Fibroblast of the aortic adventitia (primary cell): ENCODE data around the gene HGF. TPM values are rescaled to one million over a fixed set of nuclear protein-coding genes. Genes with fewer than 3 reads are reported as not detected.

ENCODE experiments used
- DNase-seq: peaks from one replicate; pipeline ENCODE4 v3.0.0-alpha.2; 2010; ENCODE audit warnings: low read depth
- H3K4me3 ChIP-seq: 2 replicates; pipeline ENCODE4 v1.5.1; 2011; ENCODE audit warnings: low read depth, mild to moderate bottlenecking, control low read depth, low read length, moderate library complexity
- total RNA-seq: library from RNA; depleted of rRNA; stranded (reverse); fragments of >200 nt; gene quantifications from 2 replicates; pipeline ENCODE4 v1.2.3, GENCODE V29; 2012; ENCODE audit warnings: low replicate concordance
- TF ChIP-seq, protein P1 (sequence below): IDR thresholded peaks from 2 replicates; pipeline ENCODE4 v1.5.1; 2011; ENCODE audit warnings: mild to moderate bottlenecking, low read length, control low read depth, inconsistent platforms; ENCODE audit not compliant: insufficient read depth

The HGF gene
- total RNA-seq, 1 donor = 194 TPM

DNA sequence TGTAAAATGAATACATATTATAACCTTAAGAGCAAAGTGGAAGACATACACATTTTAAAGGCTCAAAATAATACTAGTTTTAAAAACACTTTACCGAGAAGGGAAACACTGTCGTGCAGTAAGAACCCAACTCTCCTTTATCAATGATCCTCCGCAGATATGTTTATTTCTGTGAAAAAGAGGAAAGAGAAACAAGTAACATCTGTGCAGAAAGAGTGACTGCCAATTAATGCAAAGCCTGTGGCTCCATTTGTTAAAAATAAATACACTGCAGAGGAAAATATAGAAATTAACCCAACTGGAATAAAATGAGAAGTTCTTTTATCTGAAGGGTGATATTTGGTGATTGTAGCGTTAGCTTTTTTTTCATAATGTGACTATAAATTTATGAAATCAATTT lies 62.7 kb downstream of the HGF start:
- DNase-seq = no peak
- H3K4me3 ChIP-seq = no peak overlapping the region
- TF ChIP-seq, protein P1, sequence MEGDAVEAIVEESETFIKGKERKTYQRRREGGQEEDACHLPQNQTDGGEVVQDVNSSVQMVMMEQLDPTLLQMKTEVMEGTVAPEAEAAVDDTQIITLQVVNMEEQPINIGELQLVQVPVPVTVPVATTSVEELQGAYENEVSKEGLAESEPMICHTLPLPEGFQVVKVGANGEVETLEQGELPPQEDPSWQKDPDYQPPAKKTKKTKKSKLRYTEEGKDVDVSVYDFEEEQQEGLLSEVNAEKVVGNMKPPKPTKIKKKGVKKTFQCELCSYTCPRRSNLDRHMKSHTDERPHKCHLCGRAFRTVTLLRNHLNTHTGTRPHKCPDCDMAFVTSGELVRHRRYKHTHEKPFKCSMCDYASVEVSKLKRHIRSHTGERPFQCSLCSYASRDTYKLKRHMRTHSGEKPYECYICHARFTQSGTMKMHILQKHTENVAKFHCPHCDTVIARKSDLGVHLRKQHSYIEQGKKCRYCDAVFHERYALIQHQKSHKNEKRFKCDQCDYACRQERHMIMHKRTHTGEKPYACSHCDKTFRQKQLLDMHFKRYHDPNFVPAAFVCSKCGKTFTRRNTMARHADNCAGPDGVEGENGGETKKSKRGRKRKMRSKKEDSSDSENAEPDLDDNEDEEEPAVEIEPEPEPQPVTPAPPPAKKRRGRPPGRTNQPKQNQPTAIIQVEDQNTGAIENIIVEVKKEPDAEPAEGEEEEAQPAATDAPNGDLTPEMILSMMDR = no peak

DNA sequence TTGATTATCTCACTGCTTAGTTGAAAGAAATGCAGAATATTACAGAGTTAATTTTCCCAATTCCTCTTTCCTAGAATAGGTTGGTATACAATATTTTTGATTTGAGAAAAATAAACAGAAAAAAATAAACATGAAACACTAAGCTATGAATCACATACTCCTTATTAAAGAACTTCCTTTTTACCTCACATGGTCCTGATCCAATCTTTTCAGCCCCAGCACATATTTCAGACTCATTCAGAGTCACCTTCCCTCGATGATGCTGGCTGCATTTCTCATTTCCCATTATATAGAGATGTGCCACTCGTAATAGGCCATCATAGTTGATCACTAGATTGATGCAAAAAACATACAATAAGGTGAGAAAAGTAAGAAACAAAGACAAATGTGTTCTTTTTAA lies 64.6 kb downstream of the HGF start:
- no peak for DNase-seq
- TF ChIP-seq, protein P1 = no peak
- H3K4me3 ChIP-seq = no peak overlapping the region

DNA sequence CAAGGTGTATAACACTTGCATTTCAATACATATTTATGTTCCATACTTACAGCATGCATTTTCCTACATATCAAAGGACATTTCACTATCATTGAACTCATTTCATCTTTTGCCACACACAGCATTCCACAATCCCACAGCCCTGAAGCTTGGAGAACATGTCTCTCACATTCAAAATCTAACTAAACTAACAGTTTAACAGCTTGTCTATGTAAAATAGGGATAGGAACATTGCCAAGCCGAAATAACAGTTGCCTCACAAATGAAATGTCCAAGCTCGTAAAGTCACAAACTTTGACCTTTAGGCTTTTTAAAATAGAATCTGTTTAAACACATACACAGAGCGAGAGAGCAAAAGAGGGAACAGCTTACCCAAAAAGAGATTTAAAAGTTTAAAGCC lies 65.3 kb downstream of the HGF start:
- TF ChIP-seq, protein P1 = no peak
- H3K4me3 ChIP-seq = no peak overlapping the region
- no peak for DNase-seq

DNA sequence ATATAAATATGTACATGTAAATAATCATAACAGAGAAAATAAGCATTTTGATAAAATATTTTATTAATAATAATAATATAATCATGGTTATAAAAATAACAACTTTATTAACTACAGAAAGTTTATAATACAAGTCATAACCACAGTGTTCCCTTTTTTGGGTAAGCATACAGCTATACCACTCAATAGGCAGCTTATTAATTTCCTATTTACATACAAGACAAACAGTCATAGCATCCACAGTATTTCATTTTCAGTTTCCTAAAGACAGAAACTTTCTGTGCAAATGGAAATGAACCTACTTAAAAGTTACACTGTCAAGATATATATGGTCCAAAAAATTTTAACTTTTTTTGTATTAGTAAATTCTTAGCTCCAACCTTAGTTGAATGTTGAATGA lies 70.9 kb downstream of the HGF start:
- H3K4me3 ChIP-seq = no peak overlapping the region
- TF ChIP-seq, protein P1 = no peak
- DNase-seq = no peak

DNA sequence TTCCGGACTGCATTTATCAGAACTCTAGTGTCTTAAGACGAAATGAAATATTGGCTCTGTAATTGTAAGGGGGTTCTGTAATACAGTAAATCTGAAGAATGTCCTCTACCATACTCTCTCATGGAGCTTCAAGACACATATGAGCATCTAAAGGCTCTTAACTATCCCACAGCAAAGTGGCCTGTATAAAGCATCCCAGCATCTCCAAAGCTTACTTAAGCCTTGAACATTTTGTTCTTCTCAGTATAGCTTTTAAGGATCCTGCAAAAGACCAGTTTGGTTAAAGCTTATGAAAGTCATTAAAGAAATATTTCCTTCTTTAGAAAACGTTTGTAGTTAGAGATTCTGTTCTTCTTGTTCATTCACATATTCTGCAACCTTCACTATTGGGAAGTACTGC lies 75.1 kb downstream of the HGF start:
- no peak overlapping the region for H3K4me3 ChIP-seq
- DNase-seq = no peak
- TF ChIP-seq, protein P1 = no peak

DNA sequence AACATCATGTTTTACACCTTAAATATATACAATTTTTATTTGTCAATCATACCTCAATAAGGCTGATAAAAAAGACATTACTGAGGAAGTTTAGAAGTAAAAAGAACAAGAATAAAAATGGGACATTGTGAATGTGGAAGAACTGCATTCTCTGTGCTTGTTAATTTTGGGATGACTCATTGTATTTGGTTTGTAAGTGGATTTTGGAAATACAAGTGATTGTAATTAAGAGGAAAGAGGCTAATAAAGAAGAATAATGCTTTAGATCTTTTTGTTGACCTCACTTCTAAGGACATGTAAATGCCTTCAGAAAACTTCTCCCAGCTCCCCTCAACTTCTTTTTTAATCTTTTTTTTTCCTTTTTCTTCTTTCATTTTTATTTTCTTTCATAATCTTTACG lies 76.0 kb downstream of the HGF start:
- no peak overlapping the region for H3K4me3 ChIP-seq
- TF ChIP-seq, protein P1 = no peak
- DNase-seq = no peak

DNA sequence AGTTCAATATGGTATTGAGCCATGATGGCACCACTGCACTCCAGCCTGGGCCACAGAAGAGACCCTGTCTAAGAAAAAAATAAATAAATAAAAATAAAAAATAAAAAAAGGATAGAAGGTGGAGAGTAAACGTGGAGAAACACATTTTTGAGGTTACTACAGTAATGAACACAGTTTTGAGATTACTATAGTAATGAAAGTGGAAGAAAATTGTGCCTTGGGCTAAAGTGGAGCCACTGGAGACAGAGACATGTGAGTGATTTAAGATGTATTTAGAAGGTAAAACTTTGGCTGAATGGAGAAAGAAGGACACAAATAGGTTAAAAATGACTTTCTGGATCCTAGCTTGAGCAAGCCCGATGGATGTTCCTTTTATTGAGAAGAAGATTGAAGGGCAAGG lies 76.8 kb downstream of the HGF start:
- DNase-seq = no peak

More for the DNA sequence above, 76.8 kb downstream of the HGF start:
- no peak overlapping the region for H3K4me3 ChIP-seq
- TF ChIP-seq, protein P1 = no peak
